Kidney epithelial cell (primary cell): ENCODE results near the gene NEB. TPM values are rescaled to one million over a fixed set of nuclear protein-coding genes. Genes with fewer than 3 reads are reported as not detected.

Source experiments
- DNase-seq: peaks from one replicate; pipeline ENCODE4 v3.0.0-alpha.2; 2010; ENCODE audit warnings: low read depth
- H3K27me3 ChIP-seq: 2 replicates; pipeline ENCODE4 v1.6.0; 2011; ENCODE audit warnings: low read length; ENCODE audit not compliant: control insufficient read depth, insufficient read depth
- H3K36me3 ChIP-seq: 2 replicates; pipeline ENCODE4 v1.5.1; 2011; ENCODE audit warnings: low read length; ENCODE audit not compliant: control insufficient read depth, insufficient read depth
- H3K4me3 ChIP-seq: 2 replicates; pipeline ENCODE4 v1.5.1; 2011; ENCODE audit warnings: low read depth, mild to moderate bottlenecking, control low read depth, low read length
- CTCF ChIP-seq: IDR thresholded peaks from 2 replicates; pipeline ENCODE4 v1.5.1; 2011; ENCODE audit warnings: mild to moderate bottlenecking, moderate library complexity, low read length, control low read depth, inconsistent platforms; ENCODE audit not compliant: insufficient read depth, poor library complexity, severe bottlenecking
- total RNA-seq: library from RNA; depleted of rRNA; stranded (reverse); fragments of >200 nt; gene quantifications from 2 replicates; pipeline ENCODE4 v1.2.3, GENCODE V29; 2015

Gene NEB
- total RNA-seq, 1 donor from 2014 or later = 0.38 TPM

GRCh38 chr2:151777487-151777886, 43.2 kb upstream of the NEB start:
- no peaks in the 10 kb centered on the region for H3K36me3 ChIP-seq
- TF ChIP-seq CTCF = peak; percentile 6
- no peak overlapping the region for H3K4me3 ChIP-seq
- H3K27me3 ChIP-seq = no peaks in the 10 kb centered on the region
- DNase-seq = no peak

- H3K4me3 ChIP-seq = no peak overlapping the region
- no peak for DNase-seq
- no peak for TF ChIP-seq CTCF
Measured at GRCh38 chr2:151776367-151776766, 42.1 kb upstream of the NEB start.

GRCh38 chr2:151775057-151775740, 40.9 kb upstream of the NEB start:
- Histone ChIP-seq H3K27me3 (no peaks in the 10 kb centered on the region), H3K4me3 (no peak overlapping the region), H3K36me3 (no peaks in the 10 kb centered on the region)
- DNase-seq = no peak
- TF ChIP-seq CTCF = no peak

More at GRCh38 chr2:151776367-151776766, 42.1 kb upstream of the NEB start:
- no peaks in the 10 kb centered on the region for H3K36me3 ChIP-seq
- H3K27me3 ChIP-seq = no peaks in the 10 kb centered on the region

- no peaks in the 10 kb centered on the region for H3K36me3 ChIP-seq
- no peak for TF ChIP-seq CTCF
- no peaks in the 10 kb centered on the region for H3K27me3 ChIP-seq
- DNase-seq = no peak
- H3K4me3 ChIP-seq = no peak overlapping the region
Measured at GRCh38 chr2:151774506-151774905, 40.2 kb upstream of the NEB start.

GRCh38 chr2:151771599-151772358, 37.5 kb upstream of the NEB start:
- DNase-seq = no peak
- Histone ChIP-seq H3K27me3 (no peaks in the 10 kb centered on the region), H3K36me3 (no peaks in the 10 kb centered on the region), H3K4me3 (no peak overlapping the region)
- TF ChIP-seq CTCF = no peak
